Retinal pigment epithelial cell (primary cell): ENCODE results near the gene FCHSD2.
"Not testable (repeated sequence)": the region's sequence is repeated elsewhere in the genome, so short reads cannot be mapped to it uniquely, and the experiment has no call there.

Experiments
- DNase-seq: peaks from one replicate; pipeline ENCODE4 v3.0.0-alpha.2; 2010; ENCODE audit warnings: low read depth
- H3K4me3 ChIP-seq: 2 replicates; pipeline ENCODE4 v1.5.1; 2011; ENCODE audit warnings: mild to moderate bottlenecking, low read length, control low read depth, moderate library complexity
- CTCF ChIP-seq: conservative IDR thresholded peaks from 2 replicates; pipeline ENCODE4 v1.5.1; 2011; ENCODE audit warnings: low read depth, low read length, control low read depth, inconsistent platforms

The FCHSD2 gene

GRCh38 chr11:72814286-72815109 is 327.6 kb downstream of the FCHSD2 start, which contains the start of gene ATG16L2:
ATG16L2 (plus strand) TSS chr11:72814411; CDS start chr11:72814446, 35 bp downstream.
- H3K4me3 ChIP-seq: peak within 1 kb of the TSS; percentile 78
- no peak for TF ChIP-seq CTCF
- no peak for DNase-seq

- H3K4me3 ChIP-seq: peak overlapping the region; percentile 64
Observed at GRCh38 chr11:72813740-72814285, 328.3 kb downstream of the FCHSD2 start.

GRCh38 chr11:72812967-72813739 is 329.0 kb downstream of the FCHSD2 start:
- TF ChIP-seq CTCF: peak; percentile 66
- peak overlapping the region; percentile 64 for H3K4me3 ChIP-seq
- no peak for DNase-seq

More at GRCh38 chr11:72813740-72814285, 328.3 kb downstream of the FCHSD2 start:
- no peak for DNase-seq
- no peak for TF ChIP-seq CTCF

GRCh38 chr11:72812604-72812966 is 329.5 kb downstream of the FCHSD2 start:
- H3K4me3 ChIP-seq: no peak overlapping the region
- no peak for TF ChIP-seq CTCF
- no peak for DNase-seq

GRCh38 chr11:72811686-72812085 is 330.4 kb downstream of the FCHSD2 start:
- not testable (repeated sequence) for H3K4me3 ChIP-seq, DNase-seq

GRCh38 chr11:72808331-72808798 is 333.8 kb downstream of the FCHSD2 start:
- DNase-seq: no peak
- no peak for TF ChIP-seq CTCF
- no peak overlapping the region for H3K4me3 ChIP-seq

- TF ChIP-seq CTCF: no peak
- H3K4me3 ChIP-seq: no peak overlapping the region
- DNase-seq: no peak
Observed at GRCh38 chr11:72807792-72808191, 334.3 kb downstream of the FCHSD2 start.
